MM.1S (cell line): Measurements from ENCODE around the gene TMEM205.

ENCODE experiments used
- CTCF ChIP-seq: fragments of 300-600 bp; sonication (generic); IDR thresholded peaks from 2 replicates; pipeline ENCODE4 v1.5.1; 2016; ENCODE audit warnings: antibody characterized with exemption, low read length, mixed read lengths
- EZH2 ChIP-seq: fragments of 300-600 bp; sonication (generic); optimal IDR thresholded peaks from 2 replicates; pipeline ENCODE3; 2017; ENCODE audit warnings: low read depth, mild to moderate bottlenecking, antibody characterized with exemption, low read length, mixed read lengths

DNA sequence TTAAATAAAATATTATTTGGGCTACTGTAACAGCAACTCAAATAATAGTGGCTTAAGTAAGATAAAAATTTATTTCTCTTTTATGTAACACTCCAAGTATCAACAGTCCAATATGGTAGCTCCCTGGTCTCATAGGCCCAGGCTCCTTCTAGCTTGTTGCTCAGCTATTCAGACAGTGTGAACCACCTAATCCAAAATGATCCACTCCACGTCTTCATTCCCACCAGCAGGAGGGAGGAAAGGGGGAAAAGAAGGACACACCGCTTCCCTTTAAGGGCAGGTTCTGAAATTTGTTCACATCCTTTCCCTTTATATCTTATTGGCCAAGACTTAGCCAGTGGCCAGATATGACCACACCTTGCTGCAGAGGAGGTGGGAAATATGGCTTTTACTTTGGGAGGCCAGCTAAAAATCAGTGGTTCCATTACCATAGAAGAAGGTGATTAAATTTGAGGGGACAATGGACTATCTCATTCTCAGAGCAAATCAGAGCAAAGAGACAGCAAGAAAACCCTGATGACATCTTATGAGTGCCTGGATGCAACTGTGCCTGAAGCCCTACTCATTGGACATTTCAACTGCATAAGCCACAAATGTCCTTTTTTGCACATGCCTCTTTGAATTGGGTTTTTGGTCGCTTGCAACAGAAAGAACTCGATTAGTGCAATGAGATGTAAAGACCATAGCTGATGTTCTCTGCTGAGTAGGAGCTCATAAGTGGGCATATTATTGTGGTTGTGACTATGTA, 45.0 kb upstream of the TMEM205 start:
- TF ChIP-seq CTCF (no peak), EZH2 (no peak)
